ENCODE results near the gene SNUPN. TPM values are rescaled to one million over a fixed set of nuclear protein-coding genes. Genes with fewer than 3 reads are reported as not detected.

Gene SNUPN
- total and polyA plus RNA-seq, 10 of the 15 experiments (the other 5 are each of a cell fraction or from before 2014, with no cell fraction given), result 19.0 to 50.3 (median 32.5) TPM

GRCh38 chr15:75647370-75648155 lies 22.0 kb upstream of the SNUPN start, which contains the start of gene SNX33 (continued):
- TF ChIP-seq RELB (IDR thresholded peaks at IDR 0.05; ENCODE audit: low read depth) (0 out of 2 replicates have a peak, but pooled peaks have one; percentile 37), SRF (IDR thresholded peaks at IDR 0.05; ENCODE audit: low read depth in 2 of 2, low read length in 2 of 2) (no peak), GATAD2B (conservative IDR thresholded peaks at IDR 0.05; ENCODE audit: low read depth) (0 out of 2 replicates have a peak, but pooled peaks have one; percentile 69), PKNOX1 (IDR thresholded peaks at IDR 0.05) (no peak), SREBF1 (IDR thresholded peaks at IDR 0.05; ENCODE audit: low read length) (no peak), PAX8 (IDR thresholded peaks at IDR 0.05) (no peak), RCOR1 (conservative IDR thresholded peaks at IDR 0.05; ENCODE audit: low read depth, low read length) (no peak), CEBPB (IDR thresholded peaks at IDR 0.05; ENCODE audit: borderline replicate concordance in 1 of 2, low read depth in 2 of 2, low read length in 2 of 2) (no peak), SIN3A (IDR thresholded peaks at IDR 0.05; ENCODE audit: low read depth, low read length) (no peak), BACH1 (IDR thresholded peaks at IDR 0.05; ENCODE audit: borderline replicate concordance) (no peak; the same call in 1 of the 2 replicates), TBL1XR1 (IDR thresholded peaks at IDR 0.05; ENCODE audit: low read depth, low read length) (no peak), ATF3 (IDR thresholded peaks at IDR 0.05; ENCODE audit: borderline replicate concordance, extremely low read depth, low read depth, low read length) (no peak), BCL11A (IDR thresholded peaks at IDR 0.05; ENCODE audit: low read depth, low read length) (no peak), PAX5 (IDR thresholded peaks at IDR 0.05; ENCODE audit: borderline replicate concordance, low read depth, low read length) (no peak), ETV6 (conservative IDR thresholded peaks at IDR 0.05 in 1 of 2, IDR thresholded peaks at IDR 0.05 in 1 of 2; ENCODE audit: borderline replicate concordance in 1 of 2, low read depth in 1 of 2) (no peak), SUPT20H (IDR thresholded peaks at IDR 0.05; ENCODE audit: borderline replicate concordance, control insufficient read depth, low read depth, low read length) (no peak), SUZ12 (IDR thresholded peaks at IDR 0.05; ENCODE audit: unreplicated experiment) (no peak), CHD1 (IDR thresholded peaks at IDR 0.05; ENCODE audit: low read depth, low read length) (no peak)
- TF ChIP-seq, protein P1, sequence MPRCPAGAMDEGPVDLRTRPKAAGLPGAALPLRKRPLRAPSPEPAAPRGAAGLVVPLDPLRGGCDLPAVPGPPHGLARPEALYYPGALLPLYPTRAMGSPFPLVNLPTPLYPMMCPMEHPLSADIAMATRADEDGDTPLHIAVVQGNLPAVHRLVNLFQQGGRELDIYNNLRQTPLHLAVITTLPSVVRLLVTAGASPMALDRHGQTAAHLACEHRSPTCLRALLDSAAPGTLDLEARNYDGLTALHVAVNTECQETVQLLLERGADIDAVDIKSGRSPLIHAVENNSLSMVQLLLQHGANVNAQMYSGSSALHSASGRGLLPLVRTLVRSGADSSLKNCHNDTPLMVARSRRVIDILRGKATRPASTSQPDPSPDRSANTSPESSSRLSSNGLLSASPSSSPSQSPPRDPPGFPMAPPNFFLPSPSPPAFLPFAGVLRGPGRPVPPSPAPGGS (IDR thresholded peaks at IDR 0.05; ENCODE audit: borderline replicate concordance, insufficient read depth, low read depth, low read length, poor library complexity, severe bottlenecking), result no peak
- TF ChIP-seq, protein P2, sequence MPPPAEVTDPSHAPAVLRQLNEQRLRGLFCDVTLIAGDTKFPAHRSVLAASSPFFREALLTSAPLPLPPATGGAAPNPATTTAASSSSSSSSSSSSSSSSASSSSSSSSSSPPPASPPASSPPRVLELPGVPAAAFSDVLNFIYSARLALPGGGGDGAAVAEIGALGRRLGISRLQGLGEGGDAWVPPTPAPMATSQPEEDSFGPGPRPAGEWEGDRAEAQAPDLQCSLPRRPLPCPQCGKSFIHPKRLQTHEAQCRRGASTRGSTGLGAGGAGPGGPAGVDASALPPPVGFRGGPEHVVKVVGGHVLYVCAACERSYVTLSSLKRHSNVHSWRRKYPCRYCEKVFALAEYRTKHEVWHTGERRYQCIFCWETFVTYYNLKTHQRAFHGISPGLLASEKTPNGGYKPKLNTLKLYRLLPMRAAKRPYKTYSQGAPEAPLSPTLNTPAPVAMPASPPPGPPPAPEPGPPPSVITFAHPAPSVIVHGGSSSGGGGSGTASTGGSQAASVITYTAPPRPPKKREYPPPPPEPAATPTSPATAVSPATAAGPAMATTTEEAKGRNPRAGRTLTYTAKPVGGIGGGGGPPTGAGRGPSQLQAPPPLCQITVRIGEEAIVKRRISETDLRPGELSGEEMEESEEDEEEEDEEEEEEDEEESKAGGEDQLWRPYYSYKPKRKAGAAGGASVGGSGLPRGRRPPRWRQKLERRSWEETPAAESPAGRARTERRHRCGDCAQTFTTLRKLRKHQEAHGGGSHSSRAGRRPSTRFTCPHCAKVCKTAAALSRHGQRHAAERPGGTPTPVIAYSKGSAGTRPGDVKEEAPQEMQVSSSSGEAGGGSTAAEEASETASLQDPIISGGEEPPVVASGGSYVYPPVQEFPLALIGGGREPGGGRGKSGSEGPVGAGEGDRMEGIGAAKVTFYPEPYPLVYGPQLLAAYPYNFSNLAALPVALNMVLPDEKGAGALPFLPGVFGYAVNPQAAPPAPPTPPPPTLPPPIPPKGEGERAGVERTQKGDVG (CRISPR knock-in tag; IDR thresholded peaks at IDR 0.05), result no peak
